ENCODE data around the gene VAMP8.
"Not testable (repeated sequence)": the region's sequence is repeated elsewhere in the genome, so short reads cannot be mapped to it uniquely, and the experiment has no call there.

Gene VAMP8

DNA sequence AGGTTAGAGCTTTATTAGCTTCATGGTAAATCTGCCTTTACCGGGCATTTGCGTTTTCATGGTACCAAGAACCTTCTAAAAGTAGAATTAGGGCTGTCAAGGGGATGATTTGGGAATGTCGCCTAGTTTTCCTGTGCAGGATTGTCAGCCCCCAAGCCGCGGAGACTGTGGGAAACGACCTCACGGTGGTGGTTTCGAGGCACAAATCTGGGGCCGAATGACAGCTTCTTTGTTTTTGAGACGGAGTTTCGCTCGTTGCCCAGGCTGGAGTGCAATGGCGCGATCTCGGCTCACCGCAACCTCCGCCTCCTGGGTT is 38.0 kb downstream of the VAMP8 start:
- DNase-seq (ENCODE audit: low read depth in 1 of 2, low spot score in 1 of 2) = no peak

DNA sequence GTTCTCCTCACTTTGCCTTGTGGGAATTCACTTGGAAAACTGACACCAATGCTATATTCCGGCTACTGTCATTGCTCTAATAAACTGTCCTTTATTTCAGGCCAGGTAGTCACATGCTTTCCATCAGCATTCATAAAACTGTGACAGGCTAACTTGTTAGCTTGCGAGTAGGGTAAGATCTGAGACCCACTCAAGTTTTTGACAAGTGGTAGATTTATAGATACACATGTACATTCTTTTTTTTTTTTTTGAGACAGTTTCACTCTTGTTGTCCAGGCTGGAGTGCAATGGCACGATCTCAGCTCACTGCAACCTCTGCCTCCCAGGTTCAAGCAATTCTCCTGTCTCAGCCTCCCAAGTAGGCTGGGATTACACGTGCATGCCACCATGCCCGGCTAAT is 40.3 kb downstream of the VAMP8 start:
- not testable (repeated sequence) for DNase-seq (ENCODE audit: low read depth in 1 of 2, low spot score in 1 of 2)

DNA sequence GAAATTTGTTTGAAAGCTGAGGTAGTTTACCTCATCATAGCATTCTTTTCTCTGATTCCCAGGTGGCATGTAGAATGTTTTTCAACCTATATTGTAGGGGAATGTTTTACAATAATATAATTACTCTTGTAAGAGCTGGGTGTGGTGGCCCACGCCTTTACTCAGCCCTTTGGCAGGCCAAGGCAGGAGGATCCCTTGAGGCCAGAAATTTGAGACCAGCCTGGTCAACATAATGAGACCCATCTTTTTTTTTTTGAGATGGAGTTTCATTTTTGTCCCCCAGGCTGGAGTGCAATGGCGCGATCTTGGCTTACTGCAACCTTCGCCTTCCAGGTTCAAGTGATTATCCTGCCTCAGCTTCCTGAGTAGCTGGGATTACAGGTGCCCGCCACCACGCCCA is 42.2 kb downstream of the VAMP8 start:
- no peak for DNase-seq (ENCODE audit: low read depth in 1 of 2, low spot score in 1 of 2)

DNA sequence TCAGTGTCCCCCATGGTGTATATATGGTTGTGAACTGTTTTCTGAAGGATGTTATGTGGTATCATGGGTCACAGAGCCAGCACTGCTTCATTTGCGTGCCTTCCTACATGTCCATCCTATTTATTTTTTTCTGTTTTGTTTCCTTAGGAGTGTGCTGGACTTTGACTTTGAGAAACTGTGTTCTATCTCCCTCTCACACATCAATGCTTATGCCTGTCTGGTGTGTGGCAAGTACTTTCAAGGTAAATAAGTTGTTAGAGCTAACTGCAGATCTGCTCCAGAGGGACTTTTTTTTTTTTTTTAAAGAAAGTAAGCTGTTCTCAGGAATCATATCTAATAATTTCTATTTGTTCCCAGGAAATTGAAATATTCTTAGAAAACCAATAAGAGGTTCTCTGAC is 44.0 kb downstream of the VAMP8 start:
- DNase-seq (ENCODE audit: low read depth in 1 of 2, low spot score in 1 of 2) = no peak

DNA sequence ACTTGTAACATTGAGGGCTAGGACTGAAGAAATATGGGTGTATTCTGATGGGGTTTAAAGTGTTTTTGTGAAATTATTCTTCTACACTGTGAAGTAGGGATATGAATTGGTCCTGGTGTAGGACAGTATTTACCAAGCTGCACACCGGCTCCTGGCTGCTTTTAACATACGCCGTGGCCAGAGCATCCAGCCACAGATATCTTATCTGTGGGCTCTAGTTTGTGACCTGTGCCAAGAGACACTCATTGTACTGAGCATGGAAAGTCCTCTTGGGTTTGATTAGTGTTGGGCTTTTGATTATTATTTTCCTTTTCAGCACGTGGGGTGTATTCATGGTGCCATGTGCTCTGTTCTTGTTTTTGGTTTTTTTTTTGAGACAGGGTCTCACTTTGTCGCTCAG is 46.6 kb downstream of the VAMP8 start:
- no peak for DNase-seq (ENCODE audit: low read depth in 1 of 2, low spot score in 1 of 2)

DNA sequence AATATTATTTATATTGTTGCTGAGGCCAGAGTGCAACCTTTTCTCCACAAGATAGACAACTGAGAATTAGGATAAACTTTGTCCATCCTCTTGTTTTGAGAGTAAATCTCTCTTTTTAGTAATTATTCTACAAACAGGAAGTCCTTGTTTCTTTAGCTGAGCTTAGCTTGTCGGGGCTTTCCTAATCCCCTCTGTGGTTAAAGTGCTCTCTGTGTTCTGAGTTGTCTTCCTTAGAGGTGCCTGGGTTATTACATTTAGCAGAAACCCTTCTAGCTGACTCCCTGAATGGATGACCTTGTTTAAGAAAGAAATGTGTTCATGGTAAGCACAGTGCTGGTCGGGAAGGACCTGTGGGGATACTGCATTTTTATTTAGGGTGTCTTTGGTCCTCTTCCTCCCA is 51.3 kb downstream of the VAMP8 start:
- DNase-seq (ENCODE audit: low read depth in 1 of 2, low spot score in 1 of 2) = no peak

DNA sequence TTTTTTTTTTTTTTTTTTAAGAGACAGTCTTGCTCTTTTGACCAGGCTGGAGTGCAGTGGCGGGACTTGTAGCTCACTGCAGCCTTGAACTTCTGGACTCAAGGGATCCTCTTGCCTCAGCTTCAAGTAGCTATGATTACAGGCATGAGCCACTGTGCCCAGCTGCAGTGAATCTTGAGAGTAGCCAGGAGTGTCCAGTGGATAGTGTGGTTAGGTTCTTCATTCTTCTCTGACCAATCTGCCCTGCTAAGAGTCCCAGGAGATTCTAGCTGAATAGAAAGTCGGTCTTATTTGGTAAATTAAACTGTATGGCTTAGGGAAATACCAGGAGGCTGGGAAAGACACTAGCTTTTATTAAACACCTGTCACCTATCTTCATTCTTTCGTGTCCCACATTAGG is 53.9 kb downstream of the VAMP8 start:
- no peak for DNase-seq (ENCODE audit: low read depth in 1 of 2, low spot score in 1 of 2)

Measured in stimulated activated CD4-positive, alpha-beta T cell treated with anti-CD3 and anti-CD28 coated beads, Interleukin-15, amount 100 ng/mL, for 1 hour (primary cell).